Measurements from ENCODE around the gene POLR2E. TPM values are rescaled to one million over a fixed set of nuclear protein-coding genes. Genes with fewer than 3 reads are reported as not detected.

Gene POLR2E
- polyA plus RNA-seq, 1 donor (not counting 4 experiments of a cell fraction or from before 2014, with no cell fraction given) = 178 TPM

GRCh38 chr19:1128106-1128505 is 32.9 kb upstream of the POLR2E start:
- no peak for TF ChIP-seq EZH2 (IDR thresholded peaks at IDR 0.05; ENCODE audit: low read length)
- TF ChIP-seq, protein P1, sequence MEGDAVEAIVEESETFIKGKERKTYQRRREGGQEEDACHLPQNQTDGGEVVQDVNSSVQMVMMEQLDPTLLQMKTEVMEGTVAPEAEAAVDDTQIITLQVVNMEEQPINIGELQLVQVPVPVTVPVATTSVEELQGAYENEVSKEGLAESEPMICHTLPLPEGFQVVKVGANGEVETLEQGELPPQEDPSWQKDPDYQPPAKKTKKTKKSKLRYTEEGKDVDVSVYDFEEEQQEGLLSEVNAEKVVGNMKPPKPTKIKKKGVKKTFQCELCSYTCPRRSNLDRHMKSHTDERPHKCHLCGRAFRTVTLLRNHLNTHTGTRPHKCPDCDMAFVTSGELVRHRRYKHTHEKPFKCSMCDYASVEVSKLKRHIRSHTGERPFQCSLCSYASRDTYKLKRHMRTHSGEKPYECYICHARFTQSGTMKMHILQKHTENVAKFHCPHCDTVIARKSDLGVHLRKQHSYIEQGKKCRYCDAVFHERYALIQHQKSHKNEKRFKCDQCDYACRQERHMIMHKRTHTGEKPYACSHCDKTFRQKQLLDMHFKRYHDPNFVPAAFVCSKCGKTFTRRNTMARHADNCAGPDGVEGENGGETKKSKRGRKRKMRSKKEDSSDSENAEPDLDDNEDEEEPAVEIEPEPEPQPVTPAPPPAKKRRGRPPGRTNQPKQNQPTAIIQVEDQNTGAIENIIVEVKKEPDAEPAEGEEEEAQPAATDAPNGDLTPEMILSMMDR (optimal IDR thresholded peaks at IDR 0.05 in 1 of 3, IDR thresholded peaks at IDR 0.05 in 1 of 3, conservative IDR thresholded peaks at IDR 0.05 in 1 of 3; ENCODE audit: extremely low read depth in 1 of 3, insufficient read depth in 2 of 3, low read length in 3 of 3) = no peak
- peaks cover 19 to 25% of the 10 kb centered on the region in 2 experiments for H3K36me3 ChIP-seq (ENCODE audit: control insufficient read depth in 2 of 2, extremely low read depth in 1 of 2, insufficient read depth in 2 of 2, low read length in 2 of 2)
- no peak for DNase-seq (ENCODE audit: low read depth, low spot score)

DNA sequence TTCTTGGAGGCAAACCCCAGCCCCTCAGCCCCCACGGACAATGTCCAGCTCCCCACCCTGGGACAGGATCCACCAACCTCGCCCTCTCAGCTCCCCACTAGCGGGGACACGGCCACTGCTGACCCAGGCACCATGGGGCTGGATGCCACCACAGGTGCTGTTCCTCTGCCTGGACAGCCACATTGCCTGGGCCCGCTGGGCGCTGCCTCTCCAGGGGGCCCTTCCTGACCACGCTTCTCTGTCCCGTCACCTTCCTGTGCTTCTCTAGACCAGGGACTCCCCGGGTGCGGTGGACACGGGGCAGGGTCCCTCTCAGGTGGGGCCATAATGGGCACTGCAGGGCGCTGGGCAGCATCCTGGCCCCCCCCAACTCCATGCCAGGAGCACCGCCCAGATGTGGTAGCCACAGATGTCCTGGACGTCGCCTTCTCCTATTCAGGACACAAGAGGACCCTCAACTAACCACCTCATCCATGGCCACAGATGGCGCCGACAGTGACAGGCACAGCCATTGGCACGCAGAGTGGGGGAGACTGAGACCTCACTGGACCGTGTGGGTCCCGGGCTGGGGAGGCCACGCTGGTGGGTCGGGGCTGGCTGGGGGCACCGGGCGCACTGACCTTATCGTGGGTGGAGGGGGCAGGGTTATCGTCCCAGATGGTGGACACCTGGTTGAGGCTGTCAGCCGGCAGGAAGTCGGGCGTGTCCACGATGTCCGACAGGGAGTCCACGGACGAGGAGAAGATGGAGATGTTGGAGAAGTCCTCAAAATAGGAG is 32.0 kb upstream of the POLR2E start:
- Histone ChIP-seq H3K4me1 (ENCODE audit: control insufficient read depth, extremely low read depth, insufficient read depth, low read length) (peaks cover 11% of the 10 kb centered on the region), H3K36me3 (ENCODE audit: control insufficient read depth in 2 of 2, extremely low read depth in 1 of 2, insufficient read depth in 2 of 2, low read length in 2 of 2) (peaks cover 25 to 29% of the 10 kb centered on the region in 2 experiments), H3K27ac (ENCODE audit: control insufficient read depth, insufficient read depth, low read length) (no peak overlapping the region)

More at GRCh38 chr19:1128106-1128505, 32.9 kb upstream of the POLR2E start:
- H4K20me1 ChIP-seq (ENCODE audit: control insufficient read depth, extremely low read depth, insufficient read depth, low read length) = peaks cover 6% of the 10 kb centered on the region
- no peak overlapping the region for H3K4me3 ChIP-seq (ENCODE audit: control insufficient read depth in 2 of 3, extremely low read depth in 1 of 3, insufficient read depth in 2 of 3, low read depth in 1 of 3, low read length in 3 of 3)
- no peak overlapping the region for H3K4me2 ChIP-seq (ENCODE audit: control insufficient read depth, extremely low read depth, insufficient read depth, low read depth, low read length)
- no peak overlapping the region for H3K27ac ChIP-seq (ENCODE audit: control insufficient read depth, insufficient read depth, low read length)
- H3K4me1 ChIP-seq (ENCODE audit: control insufficient read depth, extremely low read depth, insufficient read depth, low read length) = peaks cover 19% of the 10 kb centered on the region
- no peaks in the 10 kb centered on the region for H3K9me3 ChIP-seq (ENCODE audit: control insufficient read depth, low read depth, low read length)
- no peak for FAIRE-seq
- no peaks in the 10 kb centered on the region for H3K27me3 ChIP-seq (ENCODE audit: control insufficient read depth, extremely low read depth, insufficient read depth, low read length)
- peaks cover 45% of the 10 kb centered on the region for H3K79me2 ChIP-seq (ENCODE audit: control insufficient read depth, insufficient read depth, low read length)
- no peak overlapping the region for H3K9ac ChIP-seq (ENCODE audit: control insufficient read depth, extremely low read depth, insufficient read depth, low read length)
- no peaks in the 10 kb centered on the region for H3K9me1 ChIP-seq (ENCODE audit: control insufficient read depth, extremely low read depth, insufficient read depth, low read length)
- no peak overlapping the region for H2AFZ ChIP-seq (ENCODE audit: control insufficient read depth, low read length)
- dilution Hi-C loops (cut with MboI; ENCODE audit: extremely low pct_ligation_motif_present, low sequenced_read_pairs) = no loop called here

More for the DNA sequence above, 32.0 kb upstream of the POLR2E start:
- Histone ChIP-seq H3K79me2 (ENCODE audit: control insufficient read depth, insufficient read depth, low read length) (peaks cover 41% of the 10 kb centered on the region), H3K9ac (ENCODE audit: control insufficient read depth, extremely low read depth, insufficient read depth, low read length) (no peak overlapping the region), H3K4me3 (ENCODE audit: control insufficient read depth in 2 of 3, extremely low read depth in 1 of 3, insufficient read depth in 2 of 3, low read depth in 1 of 3, low read length in 3 of 3) (no peak overlapping the region), H3K9me3 (ENCODE audit: control insufficient read depth, low read depth, low read length) (no peaks in the 10 kb centered on the region), H2AFZ (ENCODE audit: control insufficient read depth, low read length) (no peak overlapping the region), H3K9me1 (ENCODE audit: control insufficient read depth, extremely low read depth, insufficient read depth, low read length) (no peaks in the 10 kb centered on the region), H3K27me3 (ENCODE audit: control insufficient read depth, extremely low read depth, insufficient read depth, low read length) (no peaks in the 10 kb centered on the region), H3K4me2 (ENCODE audit: control insufficient read depth, extremely low read depth, insufficient read depth, low read depth, low read length) (no peak overlapping the region), H4K20me1 (ENCODE audit: control insufficient read depth, extremely low read depth, insufficient read depth, low read length) (peaks cover 6% of the 10 kb centered on the region)
- no peak for FAIRE-seq
- no peak for TF ChIP-seq EZH2 (IDR thresholded peaks at IDR 0.05; ENCODE audit: low read length)
- TF ChIP-seq, protein P1 (optimal IDR thresholded peaks at IDR 0.05 in 1 of 3, IDR thresholded peaks at IDR 0.05 in 1 of 3, conservative IDR thresholded peaks at IDR 0.05 in 1 of 3; ENCODE audit: extremely low read depth in 1 of 3, insufficient read depth in 2 of 3, low read length in 3 of 3) = no peak
- dilution Hi-C loops (cut with MboI; ENCODE audit: extremely low pct_ligation_motif_present, low sequenced_read_pairs) = no loop called here
- no peak for DNase-seq (ENCODE audit: low read depth, low spot score)
